Measurements from ENCODE around the gene PDE11A. TPM values are rescaled to one million over a fixed set of nuclear protein-coding genes. Genes with fewer than 3 reads are reported as not detected.

The PDE11A gene
- total RNA-seq, 1 experiment from 2014 or later: 0.13 TPM

DNA sequence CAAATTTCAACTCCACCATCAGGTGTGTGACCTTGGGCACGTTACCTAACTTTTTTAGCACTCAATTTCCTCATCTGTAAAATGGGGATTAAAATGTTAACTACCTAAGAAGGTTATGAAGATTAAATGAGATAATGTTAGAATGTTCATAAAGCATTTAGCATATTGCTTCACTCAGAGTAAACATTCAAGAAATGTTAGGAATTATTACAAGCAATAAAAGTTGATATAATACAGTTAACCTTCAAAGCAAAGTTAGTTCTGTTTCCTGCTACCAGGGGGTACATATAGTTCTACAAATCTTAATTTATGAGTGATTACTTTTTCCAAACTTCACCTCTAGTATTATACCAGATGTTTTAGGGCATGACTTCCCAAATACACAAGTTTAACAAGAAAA is 254.2 kb downstream of the PDE11A start:
- no peak for DNase-seq
- no peak overlapping the region for H3K56ac ChIP-seq (ENCODE audit: insufficient read length, low read depth, low read length)
- H4K8ac ChIP-seq (replicated peaks; ENCODE audit: insufficient read length, low read depth, low read length): no peak overlapping the region
- no peak overlapping the region for H3K27ac ChIP-seq (ENCODE audit: insufficient read length, low read depth, low read length)
- H3K14ac ChIP-seq (ENCODE audit: insufficient read depth, low read length): no peak overlapping the region
- H2BK120ac ChIP-seq (ENCODE audit: low read depth, low read length, poor library complexity, severe bottlenecking): no peak overlapping the region
- WGBS (ENCODE audit: extremely low coverage, insufficient read length, low lambda C conversion rate): no CpG with 5 or more reads among the region's 1 CpG
- H3K18ac ChIP-seq (ENCODE audit: insufficient read length, low read depth, low read length): no peak overlapping the region
- no peak overlapping the region for H2AK5ac ChIP-seq (ENCODE audit: insufficient read length, low read length)
- no peak overlapping the region for H4K5ac ChIP-seq (ENCODE audit: insufficient read length, low read depth, low read length)
- no peaks in the 10 kb centered on the region for H3K79me1 ChIP-seq (ENCODE audit: insufficient read depth, low read depth, low read length, poor library complexity, severe bottlenecking)
- H3K4ac ChIP-seq (ENCODE audit: low read depth, low read length): no peak overlapping the region
- H3K36me3 Mint-ChIP-seq (ENCODE audit: insufficient read depth in 1 of 3, low read depth in 3 of 3): no peaks in the 10 kb centered on the region
- no peak overlapping the region for H2BK15ac ChIP-seq (ENCODE audit: low read depth, low read length)
- H3T11ph ChIP-seq (ENCODE audit: low read length): no peak overlapping the region
- no peak overlapping the region for H3K27ac Mint-ChIP-seq
- H2BK12ac ChIP-seq (ENCODE audit: insufficient read length, low read depth, low read length): no peak overlapping the region
- H3K23ac ChIP-seq (ENCODE audit: insufficient read length, low read depth, low read length): no peak overlapping the region
- no peak overlapping the region for H3K9ac ChIP-seq (ENCODE audit: extremely low read depth, insufficient read length, low read length)
- no peak overlapping the region for H2AFZ ChIP-seq (ENCODE audit: low read length)
- no peak for TF ChIP-seq CTCF (conservative IDR thresholded peaks at IDR 0.05)
- H3K27me3 Mint-ChIP-seq (ENCODE audit: low read depth): peaks cover 2% of the 10 kb centered on the region; the same call in 1 of the 2 replicates
- no peak overlapping the region for H3K4me2 ChIP-seq (ENCODE audit: insufficient read depth, insufficient read length, low read length)
- H2BK5ac ChIP-seq (ENCODE audit: insufficient read length, low read length): no peak overlapping the region
- no peaks in the 10 kb centered on the region for H3K27me3 ChIP-seq (ENCODE audit: insufficient read depth, low read length)
- H3K23me2 ChIP-seq (ENCODE audit: insufficient read length, low read depth, low read length, poor library complexity, severe bottlenecking): no peaks in the 10 kb centered on the region
- H3K4me1 ChIP-seq (ENCODE audit: insufficient read depth, low read length): no peaks in the 10 kb centered on the region
- no peaks in the 10 kb centered on the region for H3K9me3 ChIP-seq (ENCODE audit: control insufficient read depth, low read depth, low read length)
- no peak overlapping the region for H2BK20ac ChIP-seq (ENCODE audit: low read depth, low read length, poor library complexity, severe bottlenecking)
- H4K20me1 ChIP-seq (ENCODE audit: control insufficient read depth, insufficient read depth, insufficient read length): no peaks in the 10 kb centered on the region
- H3K9me3 Mint-ChIP-seq: peaks cover 0 to 3% of the 10 kb centered on the region in 2 experiments; a peak in 2 of 5 replicates
- H4K91ac ChIP-seq (ENCODE audit: insufficient read length, low read depth, low read length): no peak overlapping the region
- no peaks in the 10 kb centered on the region for H3K79me2 ChIP-seq (ENCODE audit: insufficient read depth, low read length)
- no peak overlapping the region for H3K4me3 Mint-ChIP-seq
- no peaks in the 10 kb centered on the region for H3K4me1 Mint-ChIP-seq
